Activated B cell treated with CpG ODN at 0.5 μM for 24 hours (primary cell): Measurements from ENCODE around the gene GALT. TPM values are rescaled to one million over a fixed set of nuclear protein-coding genes. Genes with fewer than 3 reads are reported as not detected.

Experiments
- ATAC-seq: fragments of 200-7000 bp; cut with Tn5 transposase; one replicate; pipeline ENCODE4 v1.10.0; 2021; ENCODE audit warnings: low read depth, mild to moderate bottlenecking, moderate library complexity
- CTCF ChIA-PET: fragments of 350-600 bp; sonication (Branson Sonifier 250); formaldehyde crosslinking; loops from one replicate; lab custom pipeline; 2021; ENCODE audit warnings: antibody characterized with exemption; lab: Charles Lee
- POLR2A ChIA-PET: fragments of 350-600 bp; sonication (Branson Sonifier 250); formaldehyde crosslinking; loops from one replicate; lab custom pipeline; 2021; ENCODE audit warnings: antibody characterized with exemption; lab: Charles Lee
- DNase-seq: peaks from one replicate; pipeline ENCODE4 v3.0.0; 2022
- H3K27ac Mint-ChIP-seq: one replicate; pipeline ENCODE4 v1.8.0; 2020; ENCODE audit warnings: mixed read lengths
- H3K27me3 Mint-ChIP-seq: one replicate; pipeline ENCODE4 v1.8.0; 2021; ENCODE audit warnings: mixed read lengths
- H3K36me3 Mint-ChIP-seq: one replicate; pipeline ENCODE4 v1.8.0; 2021; ENCODE audit warnings: low read depth, mixed read lengths
- H3K4me1 Mint-ChIP-seq: one replicate; pipeline ENCODE4 v1.8.0; 2021; ENCODE audit warnings: mixed read lengths
- H3K4me3 Mint-ChIP-seq: one replicate; pipeline ENCODE4 v1.8.0; 2020; ENCODE audit warnings: mild to moderate bottlenecking, mixed read lengths
- H3K9me3 Mint-ChIP-seq: one replicate; pipeline ENCODE4 v1.8.0; 2020; ENCODE audit warnings: mixed read lengths
- intact Hi-C: fragments of 100-400 bp; cut with micrococcal nuclease; formaldehyde crosslinking; loops from one replicate; pipeline ENCODE4 v1.15.1; 2024
- total RNA-seq: library from RNA; stranded (reverse); gene quantifications from 2 replicates; pipeline ENCODE4 v1.2.3, GENCODE V29; 2022
- TF ChIP-seq, protein P1 (sequence below): fragments of 200-600 bp; IDR thresholded peaks from one replicate; pipeline ENCODE4 v1.8.0; 2022; ENCODE audit warnings: antibody characterized with exemption, mild to moderate bottlenecking

GALT gene
- total RNA-seq, 1 donor from 2014 or later = 62.5 TPM

DNA sequence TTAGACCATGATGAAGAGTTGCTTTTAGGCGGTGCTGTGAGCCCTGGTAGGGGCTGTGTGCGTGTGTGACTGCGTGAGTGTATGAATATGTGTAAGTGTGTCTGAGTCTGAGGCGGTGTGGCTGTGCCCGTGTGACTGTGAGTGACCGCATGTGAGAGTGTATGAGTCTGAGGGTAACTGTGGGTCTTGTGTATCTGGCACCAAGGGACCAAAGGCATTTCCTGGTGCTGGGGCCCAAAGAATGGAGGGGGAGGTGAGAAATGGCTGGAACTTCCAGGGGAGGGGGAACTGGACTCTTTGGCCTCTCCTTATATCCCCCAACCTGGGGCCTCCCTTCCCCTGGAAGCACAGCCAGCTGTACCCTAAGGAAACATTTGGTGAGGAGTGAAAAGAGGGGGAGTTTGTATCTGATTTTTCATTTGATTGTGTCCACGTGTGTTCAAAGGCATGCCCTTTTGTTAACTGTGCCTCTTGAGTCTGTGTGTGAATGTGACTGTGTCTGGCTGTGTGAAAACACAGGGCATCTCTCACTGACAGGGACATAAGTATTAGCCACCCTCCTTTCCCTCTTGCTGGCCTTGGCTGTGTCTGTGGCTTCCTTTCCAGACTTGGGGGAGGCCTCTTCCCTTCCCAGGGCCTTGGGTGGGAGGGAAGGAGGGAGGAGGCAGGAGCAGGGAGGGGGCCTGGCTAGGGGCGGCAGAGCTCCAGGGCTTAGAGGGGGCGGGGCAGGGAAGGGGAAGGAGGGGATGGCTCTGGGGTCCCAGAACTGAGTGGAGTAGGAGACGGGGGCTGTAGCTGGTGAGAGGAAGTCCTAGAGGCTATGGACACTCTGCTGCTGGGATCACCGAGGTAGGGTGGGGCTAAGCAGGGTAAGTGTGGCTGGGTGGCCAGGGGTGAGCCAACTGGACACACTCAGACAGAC lies 6.9 kb downstream of the GALT start:
- Mint-ChIP-seq H3K36me3 (peaks cover 23% of the 10 kb centered on the region), H3K4me3 (no peak overlapping the region), H3K4me1 (peaks cover 14% of the 10 kb centered on the region), H3K9me3 (no peaks in the 10 kb centered on the region), H3K27ac (no peak overlapping the region), H3K27me3 (no peaks in the 10 kb centered on the region)
- POLR2A ChIA-PET = interaction anchor here (1.7 kb wide), 1 partner anchor 12 kb away, joined by 5 read pairs; no protein-coding TSS in a partner anchor
- TF ChIP-seq, protein P1, sequence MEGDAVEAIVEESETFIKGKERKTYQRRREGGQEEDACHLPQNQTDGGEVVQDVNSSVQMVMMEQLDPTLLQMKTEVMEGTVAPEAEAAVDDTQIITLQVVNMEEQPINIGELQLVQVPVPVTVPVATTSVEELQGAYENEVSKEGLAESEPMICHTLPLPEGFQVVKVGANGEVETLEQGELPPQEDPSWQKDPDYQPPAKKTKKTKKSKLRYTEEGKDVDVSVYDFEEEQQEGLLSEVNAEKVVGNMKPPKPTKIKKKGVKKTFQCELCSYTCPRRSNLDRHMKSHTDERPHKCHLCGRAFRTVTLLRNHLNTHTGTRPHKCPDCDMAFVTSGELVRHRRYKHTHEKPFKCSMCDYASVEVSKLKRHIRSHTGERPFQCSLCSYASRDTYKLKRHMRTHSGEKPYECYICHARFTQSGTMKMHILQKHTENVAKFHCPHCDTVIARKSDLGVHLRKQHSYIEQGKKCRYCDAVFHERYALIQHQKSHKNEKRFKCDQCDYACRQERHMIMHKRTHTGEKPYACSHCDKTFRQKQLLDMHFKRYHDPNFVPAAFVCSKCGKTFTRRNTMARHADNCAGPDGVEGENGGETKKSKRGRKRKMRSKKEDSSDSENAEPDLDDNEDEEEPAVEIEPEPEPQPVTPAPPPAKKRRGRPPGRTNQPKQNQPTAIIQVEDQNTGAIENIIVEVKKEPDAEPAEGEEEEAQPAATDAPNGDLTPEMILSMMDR = no peak
- DNase-seq (no peak), ATAC-seq (no peak)
- CTCF ChIA-PET = no interaction called here
- intact Hi-C loops = no loop called here

DNA sequence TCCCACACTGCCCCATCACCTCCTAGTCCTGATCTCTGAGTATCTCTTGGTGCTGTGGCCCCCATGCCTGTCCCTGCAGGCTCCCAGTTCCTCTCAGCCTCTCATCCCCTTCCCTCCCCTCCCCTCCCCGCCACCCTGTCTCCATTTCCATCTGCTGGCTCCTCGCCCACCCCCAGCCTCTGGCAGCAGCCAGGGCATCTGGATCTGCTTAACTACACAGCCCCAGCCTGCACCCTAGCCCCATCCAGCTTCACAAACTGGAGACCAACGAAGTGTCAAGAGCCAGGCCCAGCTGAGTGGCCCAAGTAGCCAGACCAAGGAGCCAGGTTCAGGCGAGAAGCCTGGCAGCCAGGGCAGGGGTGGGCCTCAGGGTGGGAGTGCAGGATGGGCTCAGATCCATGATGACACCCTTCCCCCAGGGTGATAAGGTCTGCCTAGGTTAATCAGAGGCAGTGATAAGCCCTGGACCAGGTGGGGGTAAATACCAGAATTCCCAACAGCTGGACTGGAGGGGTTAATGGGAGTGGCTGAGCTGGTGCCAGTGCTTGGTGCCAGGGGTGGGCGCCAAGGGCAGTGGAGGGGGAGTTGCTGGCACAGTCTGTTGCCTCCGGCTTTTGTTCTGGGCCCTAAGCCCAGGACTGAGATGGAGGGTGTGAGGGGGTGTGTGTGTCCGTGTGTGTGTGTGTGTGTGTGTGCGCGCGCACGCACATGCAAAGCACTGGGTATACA lies 8.0 kb downstream of the GALT start:
- Mint-ChIP-seq H3K4me1 (peaks cover 8% of the 10 kb centered on the region), H3K9me3 (no peaks in the 10 kb centered on the region), H3K36me3 (peaks cover 12% of the 10 kb centered on the region), H3K27ac (no peak overlapping the region), H3K27me3 (no peaks in the 10 kb centered on the region), H3K4me3 (no peak overlapping the region)
- POLR2A ChIA-PET = interaction anchor here (0.9 kb wide), 1 partner anchor 10 kb away, joined by 3 read pairs; no protein-coding TSS in a partner anchor
- ATAC-seq (no peak), DNase-seq (no peak)
- CTCF ChIA-PET = no interaction called here
- TF ChIP-seq, protein P1 = no peak
- intact Hi-C loops = no loop called here

GRCh38 chr9:34655394-34655793 lies 8.9 kb downstream of the GALT start:
- ATAC-seq (no peak), DNase-seq (no peak)
- CTCF ChIA-PET = no interaction called here
- TF ChIP-seq, protein P1 = no peak
- Mint-ChIP-seq H3K27me3 (no peaks in the 10 kb centered on the region), H3K4me3 (no peak overlapping the region), H3K27ac (no peak overlapping the region), H3K36me3 (peaks cover 6% of the 10 kb centered on the region), H3K9me3 (no peaks in the 10 kb centered on the region), H3K4me1 (peaks cover 8% of the 10 kb centered on the region)
- POLR2A ChIA-PET = interaction anchor here (0.6 kb wide), 1 partner anchor 22 kb away, joined by 3 read pairs; no protein-coding TSS in a partner anchor
- intact Hi-C loops = no loop called here

DNA sequence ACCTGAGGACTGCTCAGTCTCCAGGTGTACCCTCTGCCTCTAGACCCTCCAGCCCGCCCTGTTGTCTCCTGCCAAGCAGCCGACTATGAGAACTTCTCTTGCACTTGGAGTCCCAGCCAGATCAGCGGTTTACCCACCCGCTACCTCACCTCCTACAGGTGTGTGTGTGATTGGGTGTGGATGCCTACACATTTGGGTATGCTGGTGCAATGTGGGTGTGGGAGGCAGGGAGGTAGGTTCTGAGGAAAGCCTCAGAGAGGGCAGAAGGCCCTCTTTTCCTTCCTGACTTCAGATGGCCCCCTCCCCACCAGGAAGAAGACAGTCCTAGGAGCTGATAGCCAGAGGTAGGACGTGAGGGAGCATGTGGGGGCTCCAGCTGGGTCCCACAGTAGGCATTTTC lies 10.5 kb downstream of the GALT start:
- DNase-seq = no peak
- CTCF ChIA-PET = no interaction called here
- POLR2A ChIA-PET = interaction anchor here (1.0 kb wide), 1 partner anchor 8 kb away, joined by 7 read pairs; no protein-coding TSS in a partner anchor

More for the DNA sequence above, 10.5 kb downstream of the GALT start:
- peaks cover 8% of the 10 kb centered on the region for H3K4me1 Mint-ChIP-seq
- no peaks in the 10 kb centered on the region for H3K27me3 Mint-ChIP-seq
- no peaks in the 10 kb centered on the region for H3K36me3 Mint-ChIP-seq
- intact Hi-C loops = no loop called here
- H3K9me3 Mint-ChIP-seq = no peaks in the 10 kb centered on the region
- H3K4me3 Mint-ChIP-seq = no peak overlapping the region
- H3K27ac Mint-ChIP-seq = no peak overlapping the region
- TF ChIP-seq, protein P1 = no peak
- no peak for ATAC-seq
